Midbrain (tissue), 1 donor: Measurements from ENCODE around the gene CRYBA2.

Experiments used
- DNase-seq: peaks from one replicate; lab custom pipeline; 2025; lab: John Stamatoyannopoulos, UW

CRYBA2 gene

DNA sequence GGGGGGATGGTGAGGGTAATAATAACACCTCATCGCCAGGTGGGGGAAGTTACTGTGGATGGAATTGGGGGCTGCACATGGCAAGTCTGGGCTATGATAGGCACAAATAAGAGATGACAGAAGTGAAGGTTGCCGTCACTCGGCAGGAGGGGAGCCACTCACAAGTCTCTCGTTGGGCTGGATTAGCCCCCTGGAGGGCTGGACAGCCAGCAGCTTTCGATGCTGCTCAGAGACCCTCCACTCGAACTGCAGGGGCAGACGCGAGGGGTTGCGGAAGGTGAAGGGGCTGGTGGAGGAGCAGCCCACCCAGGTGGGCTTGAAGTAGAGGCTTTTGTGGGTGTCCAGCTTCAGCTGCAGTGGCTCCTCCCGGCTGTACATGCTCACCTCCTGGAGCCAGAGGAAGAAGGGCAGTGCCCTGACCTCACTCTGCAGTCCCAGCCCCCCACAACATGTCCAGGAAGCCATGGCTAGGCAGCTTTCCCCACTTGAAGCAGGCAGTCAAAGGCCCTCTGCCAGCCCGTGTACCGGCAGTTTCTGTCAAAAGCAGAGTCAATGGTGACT lies 29.9 kb upstream of the CRYBA2 start:
- no peak for DNase-seq

GRCh38 chr2:219022616-219023015 lies 29.4 kb upstream of the CRYBA2 start:
- no peak for DNase-seq

GRCh38 chr2:219022041-219022440 lies 28.8 kb upstream of the CRYBA2 start:
- DNase-seq = no peak

GRCh38 chr2:219021591-219021990 lies 28.4 kb upstream of the CRYBA2 start:
- DNase-seq = no peak

DNA sequence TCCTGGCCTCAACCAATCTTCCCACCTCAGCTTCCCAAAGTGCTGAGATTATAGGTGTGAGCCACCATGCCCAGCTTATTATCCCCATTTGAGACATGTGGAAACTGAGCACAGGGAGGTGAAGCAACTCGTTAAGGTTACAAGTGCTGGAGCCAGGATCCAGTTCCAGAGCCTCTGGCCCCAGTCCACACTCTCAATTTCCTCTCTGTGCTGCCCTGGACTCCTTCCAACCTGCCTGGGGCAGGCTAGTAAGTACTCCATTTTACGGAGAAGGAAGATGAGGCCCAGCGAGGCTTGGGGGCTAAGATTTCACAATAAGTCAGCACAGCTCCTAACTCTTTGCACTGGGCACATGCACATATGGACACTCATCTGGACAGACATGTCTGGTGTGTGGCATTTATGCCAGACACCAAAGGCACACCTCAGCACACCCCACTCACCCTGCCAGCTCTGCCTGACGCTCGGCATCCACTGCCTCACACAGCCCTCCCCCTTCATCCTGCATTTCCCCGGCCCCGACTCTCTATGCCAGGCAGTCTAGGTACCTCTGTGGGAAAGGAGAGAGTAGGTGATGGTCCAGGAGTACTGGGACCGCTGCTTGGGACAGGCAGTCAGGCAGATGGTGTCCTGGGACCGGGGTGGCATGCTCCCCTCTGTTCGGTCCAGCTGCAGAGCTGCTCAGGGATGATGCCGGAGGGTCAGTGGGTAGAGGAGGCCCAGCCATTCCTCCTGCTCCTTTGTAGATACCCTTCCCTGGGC lies 27.6 kb upstream of the CRYBA2 start:
- DNase-seq = no peak

- DNase-seq = no peak
These were observed 26.2 kb upstream of the CRYBA2 start for GRCh38 chr2:219019436-219019835.

GRCh38 chr2:219018726-219019125 lies 25.5 kb upstream of the CRYBA2 start:
- no peak for DNase-seq

GRCh38 chr2:219018286-219018685 lies 25.1 kb upstream of the CRYBA2 start:
- no peak for DNase-seq

GRCh38 chr2:219017201-219017931 lies 24.1 kb upstream of the CRYBA2 start:
- DNase-seq = peak; percentile 76

DNA sequence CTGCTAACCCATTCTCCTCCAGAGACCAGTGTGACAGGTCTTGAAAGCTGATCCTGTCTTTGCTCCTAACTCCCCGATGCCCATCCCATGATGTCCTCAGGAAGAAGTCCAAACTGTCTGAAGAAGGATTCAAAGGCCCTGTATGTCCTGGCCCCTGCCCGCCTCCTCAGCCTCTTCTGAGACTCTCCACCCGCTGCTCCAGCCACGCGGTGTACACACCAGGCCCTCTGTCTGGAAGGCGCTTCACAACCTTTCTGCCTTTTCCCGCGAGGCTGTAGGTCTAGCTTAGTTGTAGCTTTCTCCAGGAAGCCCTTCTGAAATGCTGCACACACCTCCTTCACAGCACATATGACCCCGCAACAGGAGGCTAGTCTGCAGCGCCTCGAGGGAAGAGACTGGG lies 23.5 kb upstream of the CRYBA2 start:
- no peak for DNase-seq

- no peak for DNase-seq
These were observed 17.7 kb upstream of the CRYBA2 start for GRCh38 chr2:219010873-219011272.

DNA sequence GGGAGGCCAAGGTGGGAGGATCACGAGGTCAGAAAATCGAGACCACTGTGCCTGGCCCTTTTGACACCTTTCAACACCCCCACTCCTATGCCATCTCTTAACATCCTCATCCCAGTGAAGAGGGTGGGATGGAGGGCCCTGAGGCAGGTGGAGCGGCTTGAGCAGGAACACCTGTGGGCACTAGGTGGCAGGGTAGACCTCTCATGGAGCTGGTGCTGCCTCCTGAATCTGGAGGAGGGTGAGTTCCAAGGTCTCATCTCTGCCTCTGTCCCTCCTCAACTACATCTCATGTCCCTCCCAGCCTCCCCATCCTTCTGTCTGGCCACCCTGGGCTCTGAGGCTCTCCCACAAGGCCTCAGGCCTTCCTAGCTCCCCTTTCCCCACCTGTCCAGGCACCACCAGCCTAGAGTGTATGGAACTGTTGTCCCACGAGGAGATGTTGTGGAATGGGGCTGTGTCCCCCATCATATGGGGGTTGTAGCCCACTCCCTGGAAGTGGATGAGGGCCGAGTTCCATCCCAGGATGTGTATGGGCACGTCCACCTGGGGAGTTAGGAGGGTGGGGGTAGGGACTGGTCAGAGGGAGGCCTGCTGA lies 17.0 kb upstream of the CRYBA2 start:
- no peak for DNase-seq

DNA sequence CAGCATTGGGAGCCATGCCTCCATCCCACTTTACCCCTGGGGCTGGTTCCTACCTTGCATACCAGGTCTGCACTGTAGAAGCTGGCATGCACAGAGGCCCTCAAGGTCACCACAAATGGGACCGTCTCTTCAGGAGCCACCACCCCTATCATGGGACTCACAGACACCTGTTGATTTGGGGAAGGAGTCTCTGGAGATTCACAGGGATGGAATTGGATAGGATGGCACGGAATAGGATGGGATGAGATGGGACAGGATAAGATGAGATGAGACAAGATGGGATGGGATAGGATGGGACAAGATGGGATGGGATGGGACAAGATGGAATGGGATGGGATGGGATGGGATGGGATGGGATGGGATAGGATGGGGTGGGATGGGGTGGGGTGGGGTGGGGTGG lies 16.1 kb upstream of the CRYBA2 start:
- DNase-seq = no peak

DNA sequence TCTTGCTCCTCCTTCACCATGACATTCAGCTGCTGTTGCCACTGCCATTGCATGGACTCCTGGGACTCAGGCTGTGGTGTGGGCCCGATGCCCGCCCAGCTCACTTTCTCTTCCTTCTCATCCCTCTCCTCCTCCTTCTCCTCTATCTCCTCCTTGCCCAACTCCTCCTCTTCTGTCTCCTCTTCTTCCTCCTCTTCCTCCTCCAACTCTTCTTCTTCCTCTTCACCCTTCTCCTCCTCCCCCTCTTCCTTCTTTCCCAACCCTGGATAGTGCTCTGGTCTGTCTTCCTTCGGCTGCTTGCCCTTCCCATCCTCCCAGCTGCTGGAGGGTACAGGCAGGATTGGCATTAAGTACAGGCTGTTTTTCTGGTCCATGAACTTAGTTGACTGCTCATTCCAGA lies 10.8 kb upstream of the CRYBA2 start:
- DNase-seq = no peak

DNA sequence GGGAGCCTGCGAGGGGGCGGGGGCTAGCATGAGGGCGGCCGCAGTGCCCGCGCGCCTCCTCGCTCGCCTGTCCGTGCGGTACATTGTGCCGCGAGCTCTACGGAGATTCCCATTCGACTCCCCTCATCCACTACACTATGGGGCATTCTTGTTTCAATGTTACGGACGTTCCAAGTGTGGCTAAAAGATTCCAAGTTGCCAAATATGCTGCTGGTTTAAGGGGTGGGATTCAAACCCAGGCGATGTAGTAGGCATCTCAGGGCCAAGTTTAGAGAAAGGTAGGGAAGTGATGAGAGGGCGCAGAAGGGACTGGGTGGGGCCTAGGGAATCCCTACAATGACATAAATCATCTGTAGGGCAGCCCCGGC lies 10.0 kb upstream of the CRYBA2 start:
- no peak for DNase-seq

- DNase-seq = no peak
These were observed 9.4 kb upstream of the CRYBA2 start for GRCh38 chr2:219002395-219003266.

DNA sequence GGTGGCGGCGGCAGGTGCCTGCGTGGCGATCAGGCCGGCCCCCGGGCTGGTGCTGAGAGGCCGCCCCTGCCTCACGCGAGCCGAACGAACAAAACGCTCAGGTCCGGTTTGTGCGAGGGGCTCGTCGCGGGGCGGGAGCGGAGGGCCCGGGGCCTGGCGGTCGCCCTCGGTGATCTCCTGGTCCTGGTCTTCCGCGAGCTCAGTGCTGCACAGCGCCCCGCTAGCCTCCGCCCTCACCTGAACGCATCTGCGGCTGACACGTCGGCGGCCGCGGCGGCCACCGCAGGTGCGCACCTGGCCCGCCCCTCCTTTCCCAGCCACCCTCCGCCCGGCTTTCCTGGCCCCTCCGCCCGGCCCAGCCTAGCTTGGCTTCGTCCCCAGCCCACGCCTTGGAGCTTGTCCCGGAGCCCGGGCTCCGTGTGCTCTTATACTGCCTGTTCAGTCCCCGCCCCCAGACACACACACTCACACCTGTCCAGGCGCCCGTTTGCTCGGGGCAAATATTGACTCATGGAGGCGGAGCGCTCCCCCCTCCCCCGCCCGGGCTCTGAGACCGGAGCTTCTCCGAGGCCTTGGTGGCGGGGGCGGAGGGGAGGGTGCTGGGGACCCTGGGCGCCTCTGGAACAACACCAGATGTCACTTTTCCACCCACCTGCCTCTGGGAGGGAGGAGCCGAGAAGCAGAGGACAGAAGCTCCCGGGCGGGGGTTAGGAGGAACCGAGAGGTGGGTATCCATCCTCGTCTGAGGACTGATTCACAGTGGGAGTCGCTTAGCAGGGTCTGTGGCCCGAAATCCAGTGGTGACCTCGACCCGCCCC lies 8.6 kb upstream of the CRYBA2 start:
- DNase-seq = no peak

DNA sequence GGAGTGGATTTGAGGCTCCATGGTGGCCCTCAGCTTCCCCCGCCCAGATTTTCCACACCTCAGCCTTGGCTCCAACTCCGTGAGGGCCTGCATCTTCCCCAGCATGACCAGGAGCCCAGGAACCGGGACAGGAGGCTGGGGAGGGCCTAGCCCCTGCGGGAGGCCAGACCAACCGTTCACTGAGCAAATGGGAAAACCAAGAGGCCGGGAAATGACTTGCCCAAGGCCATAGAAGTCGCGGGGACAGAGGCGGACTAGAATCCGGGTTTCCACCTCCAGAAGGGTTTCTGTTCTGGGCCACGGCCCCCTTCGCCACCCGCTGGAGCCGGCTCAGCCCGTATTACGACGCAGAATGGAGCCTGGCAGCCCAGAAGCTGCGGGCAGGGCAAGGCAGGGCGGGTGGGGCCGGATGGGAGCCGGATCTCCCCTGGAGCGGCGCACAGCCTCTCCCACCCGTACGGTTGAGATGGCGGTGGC lies 7.9 kb upstream of the CRYBA2 start:
- no peak for DNase-seq

GRCh38 chr2:219000569-219000960 lies 7.3 kb upstream of the CRYBA2 start:
- no peak for DNase-seq

GRCh38 chr2:218999881-219000568 lies 6.8 kb upstream of the CRYBA2 start:
- DNase-seq = no peak
